Kidney (tissue), 14 donors: ENCODE results near the gene GRK2. TPM values are rescaled to one million over a fixed set of nuclear protein-coding genes. Genes with fewer than 3 reads are reported as not detected.

Source experiments
- DNase-seq, 5 donors: peaks; one replicate each; pipeline ENCODE4 v3.0.0-alpha.2; 2013 to 2020
- FAIRE-seq: peaks from 2 replicates; lab custom pipeline; 2012; peaks lifted over from hg19 to GRCh38; lab: Jason Lieb, UNC
- H3K27ac ChIP-seq, 2 donors: one replicate each; pipeline ENCODE4 v1.7.0; 2013; ENCODE audit warnings: low read depth in 2 of 2, low read length in 2 of 2, inconsistent platforms in 1 of 2
- H3K27me3 ChIP-seq: one replicate; pipeline ENCODE4 v1.7.1; 2013; ENCODE audit warnings: low read length, inconsistent platforms; ENCODE audit not compliant: control insufficient read depth, insufficient read depth
- H3K36me3 ChIP-seq, 3 donors: one replicate each; pipeline versions ENCODE4 v1.7.0 to v1.7.1; 2013; ENCODE audit warnings: low read length in 3 of 3, control low read depth in 1 of 3, inconsistent platforms in 1 of 3; ENCODE audit not compliant: insufficient read depth in 3 of 3, control insufficient read depth in 2 of 3
- H3K4me1 ChIP-seq, 3 donors: one replicate each; pipeline versions ENCODE4 v1.7.0 to v1.7.1; 2013; ENCODE audit warnings: low read length in 3 of 3, inconsistent platforms in 1 of 3, low read depth in 1 of 3; ENCODE audit not compliant: control insufficient read depth in 2 of 3, insufficient read depth in 2 of 3
- H3K4me3 ChIP-seq, 3 donors: one replicate each; pipeline versions ENCODE4 v1.7.0 to v1.8.1; 2013; ENCODE audit warnings: low read length in 3 of 3, control low read depth in 1 of 3, inconsistent platforms in 1 of 3
- H3K9ac ChIP-seq, 3 donors: one replicate each; pipeline versions ENCODE4 v1.7.0 to v1.7.1; 2013; ENCODE audit warnings: low read length in 3 of 3, control low read depth in 1 of 3, inconsistent platforms in 1 of 3
- H3K9me3 ChIP-seq, 3 donors: one replicate each; pipeline versions ENCODE4 v1.7.0 to v1.7.1; 2013; ENCODE audit warnings: low read length in 3 of 3, control low read depth in 1 of 3, inconsistent platforms in 1 of 3; ENCODE audit not compliant: control insufficient read depth in 2 of 3, insufficient read depth in 1 of 3
- CTCF ChIP-seq: IDR thresholded peaks from 3 replicates; pipeline ENCODE4 v1.5.1; 2012; ENCODE audit warnings: mild to moderate bottlenecking, moderate library complexity, borderline replicate concordance; ENCODE audit not compliant: insufficient read depth; ENCODE audit errors: extremely low read depth
- intact Hi-C: fragments of 100-400 bp; cut with DNase I; formaldehyde crosslinking; loops from one replicate; pipeline ENCODE4 v1.11.1; 2022
- polyA plus RNA-seq: library from polyadenylated mRNA; stranded (reverse); fragments of 350-450 nt; fragmentation: Illumina TruSeq; extraction: RNeasy Lipid Tissue Mini Kit (QIAGEN cat#74804); gene quantifications from one replicate; pipeline ENCODE4 v1.2.3, GENCODE V29; 2014; ENCODE audit warnings: low read depth, low replicate concordance; ENCODE audit not compliant: insufficient read depth
- total RNA-seq: library from RNA; stranded (reverse); fragmentation: NEBNext Ultra II Directional; extraction: Animal tissue kit (Norgen Biotek cat#: 25700); gene quantifications from one replicate; pipeline ENCODE4 v1.2.1, GENCODE V29; 2021
- donor health status: control.
- donor health status: control.
- donor health status: control.
- donor health status: control.
- donor health status: control.
- donor health status: DM: yes; HTN: yes; CAD: no.
- donor health status: Normal renal cell carcinoma (clear cell type).

Gene GRK2
- total and polyA plus RNA-seq, 2 donors from 2014 or later, result 28.2 to 80.8 TPM

- H3K4me1 ChIP-seq, result peaks cover 0 to 45% (median 17%) of the 10 kb centered on the region in 3 donors
- FAIRE-seq (no peak), DNase-seq (peak in 1 of 5 donors; percentile 48)
These were observed 1.2 kb upstream of the GRK2 start for GRCh38 chr11:67264877-67265632.

GRCh38 chr11:67265633-67266448 is 432 bp upstream of the GRK2 start:
- FAIRE-seq, result no peak
- peak overlapping the region in 2 of 3 donors; percentile 21 to 46 for H3K4me3 ChIP-seq
- peaks cover 0 to 5% (median 2%) of the 10 kb centered on the region in 3 donors for H3K36me3 ChIP-seq
- DNase-seq, result peak; percentile 65 to 91 (median 82)
- H3K9ac ChIP-seq, result peak overlapping the region in 2 of 3 donors; percentile 36 to 48
- H3K4me1 ChIP-seq, result peaks cover 2 to 53% (median 25%) of the 10 kb centered on the region in 3 donors
- peak; percentile 94 for TF ChIP-seq CTCF
- no peaks in the 10 kb centered on the region for H3K27me3 ChIP-seq
- peak overlapping the region; percentile 66 to 80 for H3K27ac ChIP-seq
- intact Hi-C loops, result loop anchor here (5.0 kb wide), 1 partner anchor 51 kb away; no protein-coding TSS in a partner anchor
- no peaks in the 10 kb centered on the region for H3K9me3 ChIP-seq

More at GRCh38 chr11:67264877-67265632, 1.2 kb upstream of the GRK2 start:
- intact Hi-C loops, result loop anchor here (5.0 kb wide), 1 partner anchor 52 kb away; no protein-coding TSS in a partner anchor
- Histone ChIP-seq H3K9me3 (no peaks in the 10 kb centered on the region), H3K4me3 (no peak overlapping the region), H3K27me3 (no peaks in the 10 kb centered on the region), H3K9ac (peak overlapping the region in 1 of 3 donors; percentile 48), H3K27ac (no peak overlapping the region), H3K36me3 (peaks cover 0 to 5% (median 2%) of the 10 kb centered on the region in 3 donors)
- TF ChIP-seq CTCF, result no peak

GRCh38 chr11:67267188-67268080 is 1.2 kb downstream of the GRK2 start:
- Histone ChIP-seq H3K27ac (peak overlapping the region; percentile 61 to 84), H3K4me3 (peak overlapping the region; percentile 56 to 78 (median 58)), H3K4me1 (peaks cover 5 to 64% (median 41%) of the 10 kb centered on the region in 3 donors), H3K27me3 (no peaks in the 10 kb centered on the region), H3K9ac (peak overlapping the region; percentile 35 to 94 (median 76)), H3K36me3 (peaks cover 0 to 5% (median 2%) of the 10 kb centered on the region in 3 donors), H3K9me3 (no peaks in the 10 kb centered on the region)
- intact Hi-C loops, result loop anchor here (5.0 kb wide), 1 partner anchor 50 kb away; no protein-coding TSS in a partner anchor
- no peak for TF ChIP-seq CTCF
- DNase-seq (peak in 3 of 5 donors; percentile 21 to 84 (median 64)), FAIRE-seq (no peak)
